A673 (cell line): Measurements from ENCODE around the gene JUNB.

Experiments used
- EZH2 ChIP-seq: fragments of 200-600 bp; sonication (generic); IDR thresholded peaks from 2 replicates; pipeline ENCODE4 v1.6.1; 2017; ENCODE audit warnings: borderline replicate concordance, low read depth, mild to moderate bottlenecking, mixed read lengths, antibody characterized with exemption, low read length; ENCODE audit not compliant: poor library complexity, severe bottlenecking
- TF ChIP-seq, protein P1 (sequence below): fragments of 300-800, 200-600 bp; sonication (generic); conservative IDR thresholded peaks from 2 replicates; pipeline ENCODE4 v1.5.1; 2017; ENCODE audit warnings: low read depth, mild to moderate bottlenecking, antibody characterized with exemption, low read length, moderate library complexity, mixed read lengths

- TF ChIP-seq, protein P1, sequence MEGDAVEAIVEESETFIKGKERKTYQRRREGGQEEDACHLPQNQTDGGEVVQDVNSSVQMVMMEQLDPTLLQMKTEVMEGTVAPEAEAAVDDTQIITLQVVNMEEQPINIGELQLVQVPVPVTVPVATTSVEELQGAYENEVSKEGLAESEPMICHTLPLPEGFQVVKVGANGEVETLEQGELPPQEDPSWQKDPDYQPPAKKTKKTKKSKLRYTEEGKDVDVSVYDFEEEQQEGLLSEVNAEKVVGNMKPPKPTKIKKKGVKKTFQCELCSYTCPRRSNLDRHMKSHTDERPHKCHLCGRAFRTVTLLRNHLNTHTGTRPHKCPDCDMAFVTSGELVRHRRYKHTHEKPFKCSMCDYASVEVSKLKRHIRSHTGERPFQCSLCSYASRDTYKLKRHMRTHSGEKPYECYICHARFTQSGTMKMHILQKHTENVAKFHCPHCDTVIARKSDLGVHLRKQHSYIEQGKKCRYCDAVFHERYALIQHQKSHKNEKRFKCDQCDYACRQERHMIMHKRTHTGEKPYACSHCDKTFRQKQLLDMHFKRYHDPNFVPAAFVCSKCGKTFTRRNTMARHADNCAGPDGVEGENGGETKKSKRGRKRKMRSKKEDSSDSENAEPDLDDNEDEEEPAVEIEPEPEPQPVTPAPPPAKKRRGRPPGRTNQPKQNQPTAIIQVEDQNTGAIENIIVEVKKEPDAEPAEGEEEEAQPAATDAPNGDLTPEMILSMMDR: no peak
- no peak for TF ChIP-seq EZH2
Observed at GRCh38 chr19:12774588-12775555, 16.4 kb upstream of the JUNB start, which contains the start of gene HOOK2.
